ENCODE measurements around the gene CES1.
"Not testable (repeated sequence)": the region's sequence is repeated elsewhere in the genome, so short reads cannot be mapped to it uniquely, and the experiment has no call there.

Gene CES1

DNA sequence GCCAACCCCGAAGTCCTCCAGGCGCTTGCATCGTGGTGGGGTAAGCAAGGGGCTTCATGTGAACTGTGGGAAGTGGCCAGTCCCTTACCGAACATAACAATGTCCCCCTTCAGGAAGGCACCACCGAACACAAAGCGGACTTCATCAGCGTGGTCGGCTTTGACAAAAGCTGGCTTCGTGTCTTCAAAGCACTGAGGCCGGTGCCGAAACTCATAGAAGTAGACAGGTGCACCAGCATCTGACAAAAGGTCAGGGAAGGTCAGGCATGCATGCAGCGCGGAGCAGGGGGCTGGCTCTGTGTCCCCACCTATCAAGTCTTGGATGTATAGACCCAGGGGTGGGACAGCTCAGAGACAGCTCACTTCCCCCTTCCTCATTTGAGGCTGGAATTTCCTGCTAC, 16.6 kb upstream of the CES1 start:
- Histone ChIP-seq H3K36me3 (ENCODE audit: control insufficient read depth, insufficient read depth, low read length) (no peaks in the 10 kb centered on the region), H3K4me1 (ENCODE audit: control insufficient read depth, insufficient read depth, low read length) (no peaks in the 10 kb centered on the region), H3K9me3 (ENCODE audit: control insufficient read depth, low read length) (no peaks in the 10 kb centered on the region), H3K27me3 (ENCODE audit: control insufficient read depth, insufficient read depth, low read length) (peaks cover 3% of the 10 kb centered on the region), H3K9ac (ENCODE audit: low read length) (no peak overlapping the region), H3K4me3 (ENCODE audit: low read length) (no peak overlapping the region)

DNA sequence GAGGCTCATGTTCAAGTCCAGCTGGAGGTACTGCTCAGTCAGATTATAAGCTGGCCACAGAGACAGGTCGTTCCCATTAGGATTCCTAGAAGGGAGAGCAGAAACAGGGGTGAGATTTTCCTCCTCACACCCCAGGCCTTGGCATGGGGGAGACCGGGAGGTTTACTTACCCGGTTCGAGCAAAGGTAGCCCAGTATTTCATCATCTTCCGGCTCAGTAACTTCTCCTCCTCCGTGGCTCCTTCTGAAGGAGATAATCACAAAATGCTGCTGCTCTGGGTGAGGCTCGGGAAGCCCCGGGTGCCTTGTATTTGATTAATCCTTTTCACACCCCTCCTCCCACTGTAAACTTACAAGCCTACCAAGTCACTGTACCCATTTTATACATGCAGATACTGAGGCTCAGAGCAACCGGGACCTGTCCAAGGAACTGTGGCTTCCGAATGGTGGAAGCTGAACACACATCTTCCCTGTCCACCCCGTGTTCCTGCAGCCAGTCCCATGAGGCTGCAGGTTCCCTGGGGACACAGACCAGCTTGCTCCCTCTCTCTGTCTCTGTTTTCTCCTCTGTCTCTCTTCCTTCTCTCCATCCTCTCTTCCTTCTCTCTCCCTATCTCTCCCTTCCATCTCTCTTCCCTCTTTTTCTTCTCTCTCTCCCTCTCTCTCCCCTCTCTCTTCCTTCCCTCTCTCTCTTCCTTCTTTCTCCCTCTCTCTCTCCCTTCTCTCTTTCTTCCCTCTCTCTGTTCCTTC, 13.9 kb upstream of the CES1 start:
- H3K9me3 ChIP-seq (ENCODE audit: control insufficient read depth, low read length) = no peaks in the 10 kb centered on the region
- no peaks in the 10 kb centered on the region for H3K4me1 ChIP-seq (ENCODE audit: control insufficient read depth, insufficient read depth, low read length)
- H3K9ac ChIP-seq (ENCODE audit: low read length) = no peak overlapping the region
- H3K4me3 ChIP-seq (ENCODE audit: low read length) = no peak overlapping the region
- no peaks in the 10 kb centered on the region for H3K36me3 ChIP-seq (ENCODE audit: control insufficient read depth, insufficient read depth, low read length)
- H3K27me3 ChIP-seq (ENCODE audit: control insufficient read depth, insufficient read depth, low read length) = peaks cover 7% of the 10 kb centered on the region

DNA sequence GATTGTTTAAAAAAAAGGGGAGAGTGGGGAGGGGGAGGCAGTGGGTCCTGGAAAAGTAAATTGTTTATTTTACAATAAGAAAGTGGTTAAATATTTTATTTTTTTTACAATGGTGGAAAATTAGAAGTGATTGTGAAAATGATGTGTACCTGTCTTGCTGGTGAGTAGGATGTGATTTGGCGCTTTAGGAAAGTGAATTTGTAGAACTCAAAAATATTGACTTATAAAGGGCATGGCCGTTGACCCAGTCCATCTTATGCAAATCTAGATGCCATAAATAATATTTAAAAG, 10.2 kb upstream of the CES1 start:
- peaks cover 7% of the 10 kb centered on the region for H3K27me3 ChIP-seq (ENCODE audit: control insufficient read depth, insufficient read depth, low read length)
- H3K4me1 ChIP-seq (ENCODE audit: control insufficient read depth, insufficient read depth, low read length) = no peaks in the 10 kb centered on the region
- no peak overlapping the region for H3K9ac ChIP-seq (ENCODE audit: low read length)
- H3K9me3 ChIP-seq (ENCODE audit: control insufficient read depth, low read length) = no peaks in the 10 kb centered on the region
- no peaks in the 10 kb centered on the region for H3K36me3 ChIP-seq (ENCODE audit: control insufficient read depth, insufficient read depth, low read length)
- no peak overlapping the region for H3K4me3 ChIP-seq (ENCODE audit: low read length)

DNA sequence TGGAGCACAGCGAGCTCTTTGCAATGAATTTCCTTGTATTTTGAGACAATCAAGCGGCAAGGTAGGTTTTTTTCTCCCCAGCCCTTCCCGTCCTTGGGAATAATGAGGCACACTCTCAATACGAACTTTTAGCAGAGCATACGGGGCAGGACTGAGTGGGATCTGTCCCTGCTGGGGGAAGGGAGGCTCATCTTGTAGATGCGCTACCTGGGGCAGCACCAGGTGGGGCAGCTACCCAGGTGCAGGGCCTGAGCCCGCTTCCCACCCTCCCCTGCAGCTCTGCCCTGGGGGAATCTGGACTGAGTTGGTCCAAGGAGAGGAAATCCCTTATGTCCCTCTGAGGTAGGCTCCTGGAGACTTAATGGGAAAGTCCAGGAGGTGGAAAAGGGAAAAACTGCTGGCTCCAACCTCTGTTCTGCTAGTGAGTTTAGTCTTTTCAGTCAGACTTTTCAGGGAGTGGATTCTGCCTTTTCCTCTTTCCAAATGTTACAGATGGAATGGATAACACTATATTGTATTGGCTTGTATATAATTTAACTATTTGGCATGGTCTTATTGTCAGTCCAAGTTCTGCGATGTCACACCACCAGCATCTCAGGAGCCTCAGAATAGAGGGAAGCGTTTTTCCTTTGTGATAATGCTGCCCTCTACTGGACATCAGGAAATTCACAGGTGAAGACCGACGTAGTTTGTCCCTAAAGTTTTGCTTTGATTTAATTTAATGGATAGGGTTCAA, 9.6 kb upstream of the CES1 start:
- Histone ChIP-seq H3K27me3 (ENCODE audit: control insufficient read depth, insufficient read depth, low read length) (peaks cover 7% of the 10 kb centered on the region), H3K36me3 (ENCODE audit: control insufficient read depth, insufficient read depth, low read length) (no peaks in the 10 kb centered on the region), H3K4me3 (ENCODE audit: low read length) (no peak overlapping the region), H3K9ac (ENCODE audit: low read length) (no peak overlapping the region), H3K9me3 (ENCODE audit: control insufficient read depth, low read length) (no peaks in the 10 kb centered on the region), H3K4me1 (ENCODE audit: control insufficient read depth, insufficient read depth, low read length) (no peaks in the 10 kb centered on the region)

DNA sequence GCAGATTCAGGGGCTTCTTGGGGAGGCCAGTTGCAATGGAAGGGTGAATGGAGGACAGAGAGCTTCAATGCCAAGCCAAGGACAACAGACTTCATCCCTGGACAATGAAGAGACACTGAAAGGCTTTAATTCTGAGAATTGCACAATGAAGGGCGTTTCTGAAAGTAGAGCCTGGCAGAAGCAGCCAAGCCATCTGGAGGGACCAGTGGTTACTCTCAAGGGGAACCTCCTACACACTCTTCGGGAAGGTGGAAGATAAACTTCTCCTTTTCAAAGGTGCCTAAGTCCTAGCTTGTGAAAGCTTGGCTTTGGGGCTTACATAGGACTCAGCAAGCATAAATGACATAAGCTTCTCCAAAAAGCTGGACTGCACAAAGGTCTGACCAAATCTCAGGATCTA, 6.2 kb upstream of the CES1 start:
- no peak overlapping the region for H3K9ac ChIP-seq (ENCODE audit: low read length)
- H3K4me1 ChIP-seq (ENCODE audit: control insufficient read depth, insufficient read depth, low read length) = no peaks in the 10 kb centered on the region
- no peak overlapping the region for H3K4me3 ChIP-seq (ENCODE audit: low read length)
- peaks cover 2% of the 10 kb centered on the region for H3K27me3 ChIP-seq (ENCODE audit: control insufficient read depth, insufficient read depth, low read length)
- H3K36me3 ChIP-seq (ENCODE audit: control insufficient read depth, insufficient read depth, low read length) = no peaks in the 10 kb centered on the region
- H3K9me3 ChIP-seq (ENCODE audit: control insufficient read depth, low read length) = no peaks in the 10 kb centered on the region

DNA sequence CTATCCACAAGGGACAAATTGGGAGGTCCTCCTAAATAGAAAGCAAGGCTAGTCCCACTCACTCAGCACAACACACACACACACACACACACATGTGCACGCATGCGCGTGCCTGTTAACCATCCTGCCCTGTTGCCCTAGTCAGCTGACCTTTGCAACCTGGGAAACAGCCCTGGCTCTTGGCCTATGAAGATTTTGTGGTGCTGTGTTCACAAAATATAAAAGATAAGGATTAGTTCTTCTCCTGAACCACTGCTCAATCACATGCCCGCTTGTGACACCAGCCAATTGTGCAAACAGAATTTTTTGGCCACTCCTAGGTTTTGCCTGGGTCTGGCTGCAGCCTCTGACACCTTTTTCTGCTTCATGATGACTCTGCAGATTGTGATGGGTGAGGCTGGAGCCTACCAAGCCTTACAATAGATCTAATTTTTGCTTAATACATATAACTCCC, 3.3 kb upstream of the CES1 start:
- no peaks in the 10 kb centered on the region for H3K36me3 ChIP-seq (ENCODE audit: control insufficient read depth, insufficient read depth, low read length)
- H3K9ac ChIP-seq (ENCODE audit: low read length) = no peak overlapping the region
- no peak overlapping the region for H3K4me3 ChIP-seq (ENCODE audit: low read length)
- H3K4me1 ChIP-seq (ENCODE audit: control insufficient read depth, insufficient read depth, low read length) = no peaks in the 10 kb centered on the region
- no peaks in the 10 kb centered on the region for H3K27me3 ChIP-seq (ENCODE audit: control insufficient read depth, insufficient read depth, low read length)
- H3K9me3 ChIP-seq (ENCODE audit: control insufficient read depth, low read length) = no peaks in the 10 kb centered on the region

DNA sequence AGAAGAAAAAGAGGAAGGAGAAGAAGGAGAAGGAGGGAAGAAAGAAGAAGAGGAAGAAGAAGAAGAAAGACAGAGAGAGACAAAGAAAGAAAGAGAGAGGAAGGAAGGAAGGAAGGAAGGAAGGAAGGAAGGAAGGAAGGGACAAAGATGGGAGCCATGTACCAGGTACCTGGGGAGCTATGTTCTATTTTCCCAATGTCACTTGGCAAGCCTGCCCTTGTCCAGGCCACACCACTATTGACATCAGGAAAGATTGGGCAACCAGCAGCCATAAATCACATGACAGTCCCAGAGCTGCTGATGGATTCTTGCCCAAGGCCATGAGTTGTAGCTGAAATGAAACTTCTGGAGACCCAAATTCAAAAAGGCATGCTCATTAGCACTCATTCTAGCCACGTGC, 2.7 kb upstream of the CES1 start:
- Histone ChIP-seq H3K9ac (ENCODE audit: low read length) (no peak overlapping the region), H3K4me1 (ENCODE audit: control insufficient read depth, insufficient read depth, low read length) (no peaks in the 10 kb centered on the region), H3K9me3 (ENCODE audit: control insufficient read depth, low read length) (no peaks in the 10 kb centered on the region), H3K27me3 (ENCODE audit: control insufficient read depth, insufficient read depth, low read length) (no peaks in the 10 kb centered on the region), H3K4me3 (ENCODE audit: low read length) (no peak overlapping the region), H3K36me3 (ENCODE audit: control insufficient read depth, insufficient read depth, low read length) (no peaks in the 10 kb centered on the region)

DNA sequence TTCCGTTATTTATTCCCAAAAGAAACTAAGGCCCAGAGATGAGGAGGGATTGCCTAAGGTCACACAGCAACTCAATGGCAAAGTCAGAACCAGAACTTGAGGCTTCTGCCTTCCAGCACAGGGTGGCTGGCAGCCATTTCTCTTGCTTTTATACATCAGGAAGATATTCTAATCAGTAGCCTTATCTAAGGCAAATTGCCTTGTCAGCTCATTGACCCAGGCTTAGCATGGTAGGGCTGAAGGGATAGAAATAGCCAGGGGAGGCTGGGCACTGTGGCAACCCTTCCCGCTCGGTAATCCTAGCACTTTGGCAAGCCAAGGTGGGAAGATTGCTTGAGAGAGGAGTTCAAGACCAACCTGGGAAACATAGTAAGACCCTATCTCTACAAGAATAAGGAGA, 2.3 kb upstream of the CES1 start:
- not testable (repeated sequence) for H3K9me3 ChIP-seq (ENCODE audit: control insufficient read depth, low read length); H3K4me1 ChIP-seq (ENCODE audit: control insufficient read depth, insufficient read depth, low read length); H3K9ac ChIP-seq (ENCODE audit: low read length); H3K36me3 ChIP-seq (ENCODE audit: control insufficient read depth, insufficient read depth, low read length); H3K4me3 ChIP-seq (ENCODE audit: low read length); H3K27me3 ChIP-seq (ENCODE audit: control insufficient read depth, insufficient read depth, low read length)

DNA sequence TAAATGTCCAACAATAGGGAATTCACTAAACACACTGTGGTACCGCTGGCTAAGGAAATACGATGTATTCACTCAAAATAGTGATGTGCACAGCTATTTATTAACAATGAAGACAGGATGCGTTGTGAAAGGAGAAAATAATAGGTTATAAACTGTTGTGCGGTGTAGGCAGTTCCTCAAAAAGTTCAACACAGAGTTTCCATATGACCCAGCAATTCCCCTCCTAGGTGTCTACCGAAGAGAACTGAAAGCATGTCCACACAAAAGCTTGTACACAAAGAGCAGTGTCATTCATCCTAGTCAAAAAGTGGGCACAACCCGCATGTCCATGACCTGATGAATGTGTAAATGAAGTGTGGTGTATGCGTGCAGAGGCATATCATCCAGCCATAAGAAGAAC, 1.2 kb upstream of the CES1 start:
- no peak overlapping the region for H3K4me3 ChIP-seq (ENCODE audit: low read length)
- H3K9me3 ChIP-seq (ENCODE audit: control insufficient read depth, low read length) = no peaks in the 10 kb centered on the region
- no peaks in the 10 kb centered on the region for H3K4me1 ChIP-seq (ENCODE audit: control insufficient read depth, insufficient read depth, low read length)

DNA sequence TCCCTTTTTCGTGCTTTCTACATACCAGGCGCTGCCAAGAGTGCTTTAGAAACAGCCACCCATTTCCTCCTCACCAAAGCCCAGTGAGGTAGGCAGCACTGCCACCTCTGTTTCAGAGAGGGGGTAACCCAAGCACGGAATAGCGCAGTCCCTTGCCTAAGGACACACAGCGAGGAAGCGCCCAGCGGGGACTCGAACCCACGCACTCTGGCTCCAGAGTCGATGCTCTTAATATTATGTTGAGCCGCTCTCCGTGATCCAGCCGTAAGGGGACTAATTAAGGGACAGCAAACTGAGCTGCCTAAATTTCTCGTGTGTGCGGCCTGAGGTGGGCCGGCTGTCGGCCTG, 497 bp downstream of the CES1 start:
- Histone ChIP-seq H3K4me1 (ENCODE audit: control insufficient read depth, insufficient read depth, low read length) (no peaks in the 10 kb centered on the region), H3K4me3 (ENCODE audit: low read length) (no peak overlapping the region), H3K36me3 (ENCODE audit: control insufficient read depth, insufficient read depth, low read length) (no peaks in the 10 kb centered on the region), H3K9ac (ENCODE audit: low read length) (no peak overlapping the region), H3K27me3 (ENCODE audit: control insufficient read depth, insufficient read depth, low read length) (no peaks in the 10 kb centered on the region), H3K9me3 (ENCODE audit: control insufficient read depth, low read length) (no peaks in the 10 kb centered on the region)

More for the DNA sequence above, 1.2 kb upstream of the CES1 start:
- Histone ChIP-seq H3K36me3 (ENCODE audit: control insufficient read depth, insufficient read depth, low read length) (no peaks in the 10 kb centered on the region), H3K9ac (ENCODE audit: low read length) (no peak overlapping the region), H3K27me3 (ENCODE audit: control insufficient read depth, insufficient read depth, low read length) (no peaks in the 10 kb centered on the region)

DNA sequence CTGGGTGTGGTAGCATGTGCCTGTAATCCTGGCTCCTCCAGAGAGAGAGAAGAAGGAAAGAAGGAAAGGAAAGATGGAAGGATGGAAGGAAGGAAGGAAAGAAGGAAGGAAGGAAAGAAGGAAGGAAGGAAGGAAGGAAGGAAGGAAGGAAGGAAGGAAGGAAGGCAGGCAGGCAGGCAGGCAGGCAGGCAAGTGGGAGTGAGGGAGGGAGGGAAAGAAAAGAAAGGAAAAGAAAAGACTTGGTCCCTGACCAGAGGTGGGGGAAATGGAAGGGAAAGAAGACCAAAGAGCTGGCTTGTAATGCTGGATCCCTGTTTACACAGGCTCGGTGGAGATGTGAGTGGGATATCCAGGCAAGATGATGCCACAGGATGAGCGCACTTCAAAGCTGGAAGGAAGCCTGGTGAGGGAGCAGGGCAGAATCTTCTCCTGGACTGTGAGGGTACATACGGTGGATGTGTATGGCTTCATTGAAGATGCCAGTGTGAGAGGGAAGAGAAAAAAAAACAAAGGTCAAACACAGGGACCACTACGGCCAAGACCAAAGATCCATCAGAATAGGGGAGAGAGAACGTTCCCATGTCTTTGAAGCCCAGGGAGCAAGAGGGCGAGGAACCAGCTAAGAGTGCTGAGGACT, 2.1 kb downstream of the CES1 start:
- Histone ChIP-seq H3K4me1 (ENCODE audit: control insufficient read depth, insufficient read depth, low read length) (no peaks in the 10 kb centered on the region), H3K9ac (ENCODE audit: low read length) (no peak overlapping the region), H3K9me3 (ENCODE audit: control insufficient read depth, low read length) (no peaks in the 10 kb centered on the region), H3K4me3 (ENCODE audit: low read length) (no peak overlapping the region), H3K27me3 (ENCODE audit: control insufficient read depth, insufficient read depth, low read length) (no peaks in the 10 kb centered on the region), H3K36me3 (ENCODE audit: control insufficient read depth, insufficient read depth, low read length) (no peaks in the 10 kb centered on the region)

DNA sequence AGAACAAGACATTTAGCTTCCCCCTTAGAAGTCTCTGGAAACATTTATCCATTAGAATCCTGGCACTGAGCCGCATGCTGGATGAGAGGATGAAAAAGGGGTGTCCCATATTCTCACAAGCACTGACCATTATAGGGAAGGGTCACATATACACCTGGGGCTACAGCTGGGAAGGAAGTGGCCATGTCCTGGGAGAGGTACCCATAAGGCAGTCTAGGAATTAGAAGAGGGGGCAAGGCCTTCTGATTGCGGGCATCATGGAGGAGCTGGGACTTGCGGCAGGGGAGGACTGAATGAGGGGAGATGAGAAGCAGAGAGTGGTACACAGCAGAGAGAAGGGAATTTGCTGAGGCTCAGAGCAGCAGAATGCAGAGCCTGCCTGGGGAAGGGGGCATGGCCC, 3.7 kb downstream of the CES1 start:
- not testable (repeated sequence) for H3K4me1 ChIP-seq (ENCODE audit: control insufficient read depth, insufficient read depth, low read length); H3K27me3 ChIP-seq (ENCODE audit: control insufficient read depth, insufficient read depth, low read length); H3K4me3 ChIP-seq (ENCODE audit: low read length); H3K9ac ChIP-seq (ENCODE audit: low read length); H3K9me3 ChIP-seq (ENCODE audit: control insufficient read depth, low read length); H3K36me3 ChIP-seq (ENCODE audit: control insufficient read depth, insufficient read depth, low read length)
